Ishikawa (cell line): ENCODE data around the gene BDP1.

ENCODE experiments used
- CEBPB ChIP-seq: IDR thresholded peaks from 2 replicates; pipeline ENCODE4 v1.6.1; 2012
- CREB1 ChIP-seq: IDR thresholded peaks from 2 replicates; pipeline ENCODE4 v1.6.1; 2012; ENCODE audit warnings: low read depth
- EGR1 ChIP-seq: IDR thresholded peaks from 2 replicates; pipeline ENCODE4 v1.6.1; 2012
- EP300 ChIP-seq: IDR thresholded peaks from 2 replicates; pipeline ENCODE4 v1.6.1; 2012; ENCODE audit warnings: borderline replicate concordance
- FOXM1 ChIP-seq: IDR thresholded peaks from 2 replicates; pipeline ENCODE4 v1.6.1; 2012; ENCODE audit warnings: low read depth, borderline replicate concordance
- MAX ChIP-seq: IDR thresholded peaks from 2 replicates; pipeline ENCODE4 v1.6.1; 2012
- NFIC ChIP-seq: IDR thresholded peaks from 2 replicates; pipeline ENCODE4 v1.6.1; 2012
- RAD21 ChIP-seq: IDR thresholded peaks from 2 replicates; pipeline ENCODE4 v1.6.1; 2012; ENCODE audit warnings: low read depth
- TAF1 ChIP-seq: IDR thresholded peaks from 2 replicates; pipeline ENCODE4 v1.6.1; 2012; ENCODE audit warnings: low read depth, mild to moderate bottlenecking
- TCF12 ChIP-seq: IDR thresholded peaks from 2 replicates; pipeline ENCODE4 v1.6.1; 2012; ENCODE audit warnings: low read depth
- TEAD4 ChIP-seq: IDR thresholded peaks from 2 replicates; pipeline ENCODE4 v1.6.1; 2012
- USF1 ChIP-seq: IDR thresholded peaks from 2 replicates; pipeline ENCODE4 v1.6.1; 2012
- YY1 ChIP-seq: IDR thresholded peaks from 2 replicates; pipeline ENCODE4 v1.6.1; 2012; ENCODE audit warnings: low read depth
- ZBTB7A ChIP-seq: IDR thresholded peaks from 2 replicates; pipeline ENCODE4 v1.6.1; 2012; ENCODE audit warnings: low read depth
- TF ChIP-seq, protein P1 (sequence below): IDR thresholded peaks from 2 replicates; pipeline ENCODE4 v1.6.1; 2012; ENCODE audit warnings: low read depth, mild to moderate bottlenecking

BDP1 gene

GRCh38 chr5:71597001-71597400 lies 141.6 kb downstream of the BDP1 start:
- no peak for TF ChIP-seq CEBPB
- no peak for TF ChIP-seq RAD21
- TF ChIP-seq USF1, result no peak
- no peak for TF ChIP-seq TAF1
- TF ChIP-seq, protein P1, sequence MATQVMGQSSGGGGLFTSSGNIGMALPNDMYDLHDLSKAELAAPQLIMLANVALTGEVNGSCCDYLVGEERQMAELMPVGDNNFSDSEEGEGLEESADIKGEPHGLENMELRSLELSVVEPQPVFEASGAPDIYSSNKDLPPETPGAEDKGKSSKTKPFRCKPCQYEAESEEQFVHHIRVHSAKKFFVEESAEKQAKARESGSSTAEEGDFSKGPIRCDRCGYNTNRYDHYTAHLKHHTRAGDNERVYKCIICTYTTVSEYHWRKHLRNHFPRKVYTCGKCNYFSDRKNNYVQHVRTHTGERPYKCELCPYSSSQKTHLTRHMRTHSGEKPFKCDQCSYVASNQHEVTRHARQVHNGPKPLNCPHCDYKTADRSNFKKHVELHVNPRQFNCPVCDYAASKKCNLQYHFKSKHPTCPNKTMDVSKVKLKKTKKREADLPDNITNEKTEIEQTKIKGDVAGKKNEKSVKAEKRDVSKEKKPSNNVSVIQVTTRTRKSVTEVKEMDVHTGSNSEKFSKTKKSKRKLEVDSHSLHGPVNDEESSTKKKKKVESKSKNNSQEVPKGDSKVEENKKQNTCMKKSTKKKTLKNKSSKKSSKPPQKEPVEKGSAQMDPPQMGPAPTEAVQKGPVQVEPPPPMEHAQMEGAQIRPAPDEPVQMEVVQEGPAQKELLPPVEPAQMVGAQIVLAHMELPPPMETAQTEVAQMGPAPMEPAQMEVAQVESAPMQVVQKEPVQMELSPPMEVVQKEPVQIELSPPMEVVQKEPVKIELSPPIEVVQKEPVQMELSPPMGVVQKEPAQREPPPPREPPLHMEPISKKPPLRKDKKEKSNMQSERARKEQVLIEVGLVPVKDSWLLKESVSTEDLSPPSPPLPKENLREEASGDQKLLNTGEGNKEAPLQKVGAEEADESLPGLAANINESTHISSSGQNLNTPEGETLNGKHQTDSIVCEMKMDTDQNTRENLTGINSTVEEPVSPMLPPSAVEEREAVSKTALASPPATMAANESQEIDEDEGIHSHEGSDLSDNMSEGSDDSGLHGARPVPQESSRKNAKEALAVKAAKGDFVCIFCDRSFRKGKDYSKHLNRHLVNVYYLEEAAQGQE, result no peak
- no peak for TF ChIP-seq MAX
- no peak for TF ChIP-seq EP300
- no peak for TF ChIP-seq NFIC
- TF ChIP-seq YY1, result no peak
- no peak for TF ChIP-seq CREB1
- TF ChIP-seq TEAD4, result no peak
- no peak for TF ChIP-seq FOXM1
- TF ChIP-seq TCF12, result no peak
- TF ChIP-seq EGR1, result no peak
- TF ChIP-seq ZBTB7A, result no peak

GRCh38 chr5:71600783-71601182 lies 145.3 kb downstream of the BDP1 start:
- no peak for TF ChIP-seq NFIC
- no peak for TF ChIP-seq MAX
- no peak for TF ChIP-seq ZBTB7A
- no peak for TF ChIP-seq FOXM1
- TF ChIP-seq, protein P1, result no peak
- TF ChIP-seq CEBPB, result no peak
- TF ChIP-seq TAF1, result no peak
- TF ChIP-seq CREB1, result no peak
- TF ChIP-seq YY1, result no peak
- TF ChIP-seq TEAD4, result no peak
- TF ChIP-seq RAD21, result no peak
- TF ChIP-seq EP300, result no peak
- no peak for TF ChIP-seq TCF12
- TF ChIP-seq USF1, result no peak

- TF ChIP-seq RAD21 (peak; percentile 41), USF1 (no peak), EP300 (no peak; the same call in 1 of the 2 replicates), EGR1 (no peak), FOXM1 (peak; percentile 12; the same call in 1 of the 2 replicates), TEAD4 (no peak; the same call in 1 of the 2 replicates), MAX (no peak), ZBTB7A (no peak), NFIC (peak; percentile 69), TAF1 (no peak), CREB1 (no peak), TCF12 (peak; percentile 67), CEBPB (no peak), YY1 (no peak)
- TF ChIP-seq, protein P1, result no peak
Observed at GRCh38 chr5:71601222-71602026, 146.0 kb downstream of the BDP1 start.
